GM15510 (cell line): ENCODE results near the gene CXorf38.

Source experiments
- POLR2A ChIP-seq: IDR thresholded peaks from 3 replicates; pipeline ENCODE4 v1.6.1; 2011; ENCODE audit warnings: borderline replicate concordance; ENCODE audit not compliant: insufficient read length; ENCODE audit errors: extremely low read depth

The CXorf38 gene

DNA sequence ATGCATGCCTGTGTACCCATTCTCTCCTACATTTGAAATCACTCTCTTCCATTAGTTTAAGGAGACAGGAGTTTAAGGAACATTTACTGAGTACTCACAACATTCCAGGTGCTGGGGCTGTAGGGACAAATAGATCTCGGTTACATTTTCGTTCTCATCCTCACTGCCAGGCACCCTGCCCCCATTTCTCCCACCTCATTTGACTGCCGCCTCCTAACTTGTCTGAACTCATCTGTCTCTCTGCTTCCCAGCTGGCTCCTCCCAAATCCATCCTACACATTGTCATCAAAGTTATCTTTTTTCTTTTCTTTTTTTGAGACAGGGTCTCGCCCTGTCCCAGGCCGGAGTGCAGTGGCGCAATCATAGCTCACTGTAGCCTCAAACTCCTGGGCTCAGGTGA, 43.9 kb downstream of the CXorf38 start:
- no peak for TF ChIP-seq POLR2A

DNA sequence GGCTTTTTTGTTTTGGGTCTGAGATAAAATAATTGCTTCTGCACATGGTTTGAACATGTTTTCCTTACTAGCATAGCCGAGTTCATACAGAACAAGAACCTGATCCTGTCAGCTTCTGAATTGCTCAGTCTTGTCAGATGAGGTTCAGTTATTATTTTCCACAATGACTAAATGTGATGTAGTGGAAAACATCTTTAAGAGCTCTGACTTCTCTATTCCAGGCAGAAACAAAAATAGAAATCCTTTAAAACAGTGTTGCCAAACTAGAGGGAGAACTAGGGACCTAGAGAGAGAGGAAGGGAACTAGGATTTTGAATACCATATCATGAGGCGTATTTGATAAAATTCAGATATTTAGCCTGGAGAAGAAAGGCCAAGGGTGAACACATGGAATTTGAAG, 64.5 kb downstream of the CXorf38 start:
- TF ChIP-seq POLR2A: no peak

DNA sequence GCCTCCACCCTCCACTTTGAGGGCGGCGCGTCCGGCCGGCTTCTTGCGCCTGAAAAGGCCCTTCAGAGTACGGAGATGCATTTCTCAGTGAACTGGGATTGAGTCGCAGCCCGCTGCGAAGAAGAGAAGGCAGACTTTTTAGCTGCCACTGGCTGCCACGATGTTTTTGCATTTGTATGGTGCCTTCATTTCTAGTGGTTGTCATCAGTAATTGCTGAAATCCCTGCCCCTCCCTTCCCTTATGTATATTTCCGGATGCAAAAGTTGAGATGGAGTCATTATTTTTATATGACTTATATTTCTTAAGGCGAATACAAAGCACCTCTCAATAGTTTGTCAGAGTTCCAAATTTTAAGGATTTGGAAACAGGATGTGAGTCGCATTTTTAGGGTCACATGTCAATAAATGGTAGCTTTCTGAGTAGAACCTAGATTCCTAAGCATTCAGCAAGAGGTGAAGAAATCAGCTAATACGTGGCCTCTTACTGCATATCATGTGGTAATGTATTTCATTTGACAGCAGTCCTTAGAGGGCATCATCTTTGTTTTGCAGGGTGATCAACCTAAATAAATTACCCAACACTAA, 65.9 kb downstream of the CXorf38 start:
- TF ChIP-seq POLR2A: no peak

DNA sequence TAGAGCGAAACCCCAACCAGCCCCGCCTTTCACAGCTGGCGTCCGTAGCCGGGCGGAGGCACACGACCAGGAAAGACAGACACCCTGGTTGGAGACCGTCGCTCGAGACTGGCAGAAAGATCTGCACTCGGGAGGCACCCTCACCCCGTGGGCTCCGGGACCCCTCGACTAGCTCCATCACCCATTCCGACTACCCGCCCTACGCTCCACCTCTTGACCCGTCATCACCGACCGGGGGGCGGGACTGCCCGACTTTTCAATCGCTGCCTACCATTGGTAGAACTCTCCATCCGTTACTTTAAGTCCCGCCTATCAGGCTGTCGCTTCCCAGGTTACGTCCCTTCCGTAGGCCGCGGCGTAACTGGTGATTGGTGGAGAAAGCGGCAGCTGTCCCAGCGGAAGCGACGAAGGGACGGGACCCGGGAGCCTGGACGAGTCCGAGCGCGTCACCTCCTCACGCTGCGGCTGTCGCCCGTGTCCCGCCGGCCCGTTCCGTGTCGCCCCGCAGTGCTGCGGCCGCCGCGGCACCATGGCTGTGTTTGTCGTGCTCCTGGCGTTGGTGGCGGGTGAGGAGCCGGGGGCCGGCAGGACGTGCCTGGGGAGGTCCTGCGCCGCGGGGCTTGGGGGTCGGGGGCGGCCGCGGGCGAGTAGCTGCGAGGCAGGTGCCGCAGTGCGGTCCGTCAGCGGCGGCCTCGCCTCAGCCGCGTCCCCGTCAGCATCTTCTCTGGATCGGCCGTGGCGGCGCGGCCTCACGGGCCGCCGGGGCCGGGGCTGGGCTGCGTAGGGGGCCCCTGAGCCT, 66.6 kb downstream of the CXorf38 start, which contains the start of gene ATP6AP2:
TSS of gene ATP6AP2 (plus strand) at position 434 of the 799 bp plus-strand sequence. CDS start at position 530, 96 bp downstream.
- TF ChIP-seq POLR2A: peak; percentile 67

DNA sequence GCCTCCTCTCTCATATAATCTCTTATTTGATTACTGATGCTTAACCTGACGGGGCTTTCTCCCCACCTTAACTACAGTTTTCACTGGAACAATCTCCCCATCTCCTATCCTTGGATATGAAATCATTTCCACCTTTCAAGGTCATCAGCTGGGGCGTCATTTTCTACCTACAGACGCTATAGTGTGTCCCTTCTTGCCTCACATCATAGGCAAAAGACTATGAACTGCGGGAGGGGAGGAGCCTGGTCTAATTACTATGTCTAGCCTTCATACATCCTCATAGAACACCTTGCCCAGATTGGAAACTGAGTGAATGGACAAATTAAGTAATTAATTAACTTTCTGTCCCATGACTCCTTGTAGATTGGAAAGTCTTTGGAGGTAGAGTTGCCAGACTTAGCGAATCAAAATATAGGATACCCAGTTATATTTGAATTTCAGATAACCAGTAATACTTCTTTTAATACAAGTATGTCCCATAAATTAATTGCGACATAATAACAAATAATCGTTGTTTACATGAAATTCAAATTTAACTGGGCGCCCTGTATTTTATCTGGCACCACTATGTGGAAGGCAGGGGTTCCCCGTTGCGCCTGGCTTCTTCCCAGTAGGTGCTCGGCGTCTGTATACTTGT, 67.3 kb downstream of the CXorf38 start:
- no peak for TF ChIP-seq POLR2A

DNA sequence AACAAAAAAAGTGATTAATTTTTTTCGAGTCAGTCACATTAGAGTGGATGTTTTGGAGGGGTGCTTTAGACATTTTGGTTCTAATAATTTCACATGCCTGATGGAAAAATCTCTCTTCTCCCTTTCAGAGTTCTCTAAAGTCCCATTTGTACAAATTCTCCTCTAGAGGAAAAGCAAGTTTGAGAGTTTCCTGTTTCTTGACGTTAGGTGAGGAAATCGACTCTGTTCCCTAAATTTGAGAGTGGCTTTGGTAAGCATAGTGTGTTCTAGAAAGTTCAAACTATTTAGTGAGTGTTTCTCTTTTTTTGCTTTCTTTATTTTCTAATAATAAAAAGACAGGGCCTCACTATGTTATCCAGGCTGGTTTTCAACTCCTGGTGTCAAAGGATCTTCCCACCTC, 68.2 kb downstream of the CXorf38 start:
- TF ChIP-seq POLR2A: no peak

DNA sequence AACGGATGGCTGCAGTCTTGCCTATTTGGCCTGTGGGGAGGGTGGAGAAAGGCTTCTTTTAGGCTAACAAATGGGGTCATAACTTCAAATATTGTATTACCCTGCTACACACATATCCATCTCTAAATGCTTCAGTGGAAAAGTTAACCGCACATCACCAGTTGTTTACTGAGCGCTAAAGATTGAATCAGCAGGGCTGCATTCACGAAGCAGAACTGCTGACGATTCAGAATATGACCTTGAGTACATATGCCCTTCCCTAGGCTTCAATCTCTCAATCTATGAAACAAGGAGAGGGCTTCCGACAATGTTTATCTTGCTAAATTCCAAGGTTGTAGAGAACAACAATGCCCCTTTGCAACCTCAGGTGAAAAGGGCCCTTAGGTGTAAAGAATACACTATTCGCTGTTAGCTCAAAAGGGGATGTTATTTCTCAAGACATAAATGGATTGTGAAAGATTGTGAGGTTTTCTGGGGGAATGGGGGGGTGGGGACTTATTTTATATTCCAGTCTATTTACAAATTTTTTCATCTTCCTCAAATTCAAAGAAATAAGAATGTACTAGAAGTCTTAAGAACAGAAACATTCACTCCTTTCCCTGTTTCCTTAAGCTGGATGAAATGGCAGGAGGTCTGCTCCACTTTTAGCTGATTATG, 69.2 kb downstream of the CXorf38 start:
- no peak for TF ChIP-seq POLR2A
